ENCODE measurements around the gene NUP98.

DNA sequence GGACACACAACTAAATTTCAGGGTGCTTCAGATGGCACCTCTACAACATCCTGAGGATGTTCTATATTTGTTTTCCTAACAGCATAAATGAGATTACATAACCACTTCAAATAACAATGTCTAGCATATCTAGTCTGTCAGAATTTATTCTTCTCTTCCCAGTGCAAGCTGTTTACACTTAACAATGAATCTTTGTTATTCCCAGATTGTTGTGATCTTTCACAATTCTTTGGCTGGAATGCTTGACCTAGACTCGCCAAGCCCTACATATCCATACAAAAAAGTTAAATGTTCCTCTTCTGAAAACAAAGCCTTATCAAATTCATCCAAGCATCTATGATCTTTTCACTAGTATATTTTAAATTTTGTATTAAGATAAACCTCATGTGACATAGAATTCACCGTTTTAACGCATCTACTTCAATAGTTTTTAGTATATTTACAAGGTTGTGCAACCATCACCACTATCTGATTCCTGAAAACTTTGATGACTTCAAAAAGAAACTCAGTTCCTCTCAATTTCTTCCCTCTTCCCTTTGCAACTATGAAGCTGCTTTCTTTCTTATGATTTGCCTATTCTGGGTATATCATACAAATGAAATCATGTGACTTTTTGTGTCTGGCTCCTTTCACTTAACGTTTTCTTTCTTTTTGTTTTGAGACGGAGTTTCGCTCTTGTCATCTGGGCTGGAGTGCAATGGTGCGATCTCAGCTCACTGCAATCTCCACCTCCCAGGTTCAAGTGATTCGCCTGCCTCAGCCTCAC, 64.5 kb downstream of the NUP98 start:
- TF ChIP-seq, protein P1, sequence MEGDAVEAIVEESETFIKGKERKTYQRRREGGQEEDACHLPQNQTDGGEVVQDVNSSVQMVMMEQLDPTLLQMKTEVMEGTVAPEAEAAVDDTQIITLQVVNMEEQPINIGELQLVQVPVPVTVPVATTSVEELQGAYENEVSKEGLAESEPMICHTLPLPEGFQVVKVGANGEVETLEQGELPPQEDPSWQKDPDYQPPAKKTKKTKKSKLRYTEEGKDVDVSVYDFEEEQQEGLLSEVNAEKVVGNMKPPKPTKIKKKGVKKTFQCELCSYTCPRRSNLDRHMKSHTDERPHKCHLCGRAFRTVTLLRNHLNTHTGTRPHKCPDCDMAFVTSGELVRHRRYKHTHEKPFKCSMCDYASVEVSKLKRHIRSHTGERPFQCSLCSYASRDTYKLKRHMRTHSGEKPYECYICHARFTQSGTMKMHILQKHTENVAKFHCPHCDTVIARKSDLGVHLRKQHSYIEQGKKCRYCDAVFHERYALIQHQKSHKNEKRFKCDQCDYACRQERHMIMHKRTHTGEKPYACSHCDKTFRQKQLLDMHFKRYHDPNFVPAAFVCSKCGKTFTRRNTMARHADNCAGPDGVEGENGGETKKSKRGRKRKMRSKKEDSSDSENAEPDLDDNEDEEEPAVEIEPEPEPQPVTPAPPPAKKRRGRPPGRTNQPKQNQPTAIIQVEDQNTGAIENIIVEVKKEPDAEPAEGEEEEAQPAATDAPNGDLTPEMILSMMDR (IDR thresholded peaks at IDR 0.05): no peak
- no peak for TF ChIP-seq POLR2A (IDR thresholded peaks at IDR 0.05)

Data from heart left ventricle (tissue), 13 donors.